ENCODE results near the gene KCNH3.
A peak's percentile ranks its signal among the peaks of the same experiment; 100 is the strongest.
"Not testable (repeated sequence)": the region's sequence is repeated elsewhere in the genome, so short reads cannot be mapped to it uniquely, and the experiment has no call there.

KCNH3 gene

DNA sequence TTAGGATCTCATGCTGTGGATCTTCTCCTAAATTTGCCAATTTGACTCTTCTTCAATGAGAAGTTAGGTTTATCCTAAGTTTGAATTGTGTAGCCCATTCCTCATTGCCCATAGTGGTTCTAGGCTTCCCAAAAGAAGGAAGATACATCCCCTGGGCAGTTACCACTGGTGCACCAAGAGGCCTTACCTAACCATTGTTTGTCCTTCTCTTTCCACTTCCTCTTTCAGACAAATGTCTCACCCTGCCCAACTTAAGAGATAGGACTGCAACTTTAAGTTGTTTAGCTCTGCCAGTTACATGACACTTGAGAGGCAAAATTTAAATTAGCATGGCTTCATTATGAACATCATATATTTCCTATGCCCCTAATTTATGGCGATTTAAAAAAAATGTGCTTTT is 9.4 kb upstream of the KCNH3 start:
- H3K27ac ChIP-seq = no peak overlapping the region
- TF ChIP-seq, protein P1, sequence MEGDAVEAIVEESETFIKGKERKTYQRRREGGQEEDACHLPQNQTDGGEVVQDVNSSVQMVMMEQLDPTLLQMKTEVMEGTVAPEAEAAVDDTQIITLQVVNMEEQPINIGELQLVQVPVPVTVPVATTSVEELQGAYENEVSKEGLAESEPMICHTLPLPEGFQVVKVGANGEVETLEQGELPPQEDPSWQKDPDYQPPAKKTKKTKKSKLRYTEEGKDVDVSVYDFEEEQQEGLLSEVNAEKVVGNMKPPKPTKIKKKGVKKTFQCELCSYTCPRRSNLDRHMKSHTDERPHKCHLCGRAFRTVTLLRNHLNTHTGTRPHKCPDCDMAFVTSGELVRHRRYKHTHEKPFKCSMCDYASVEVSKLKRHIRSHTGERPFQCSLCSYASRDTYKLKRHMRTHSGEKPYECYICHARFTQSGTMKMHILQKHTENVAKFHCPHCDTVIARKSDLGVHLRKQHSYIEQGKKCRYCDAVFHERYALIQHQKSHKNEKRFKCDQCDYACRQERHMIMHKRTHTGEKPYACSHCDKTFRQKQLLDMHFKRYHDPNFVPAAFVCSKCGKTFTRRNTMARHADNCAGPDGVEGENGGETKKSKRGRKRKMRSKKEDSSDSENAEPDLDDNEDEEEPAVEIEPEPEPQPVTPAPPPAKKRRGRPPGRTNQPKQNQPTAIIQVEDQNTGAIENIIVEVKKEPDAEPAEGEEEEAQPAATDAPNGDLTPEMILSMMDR (conservative IDR thresholded peaks at IDR 0.05) = no peak

DNA sequence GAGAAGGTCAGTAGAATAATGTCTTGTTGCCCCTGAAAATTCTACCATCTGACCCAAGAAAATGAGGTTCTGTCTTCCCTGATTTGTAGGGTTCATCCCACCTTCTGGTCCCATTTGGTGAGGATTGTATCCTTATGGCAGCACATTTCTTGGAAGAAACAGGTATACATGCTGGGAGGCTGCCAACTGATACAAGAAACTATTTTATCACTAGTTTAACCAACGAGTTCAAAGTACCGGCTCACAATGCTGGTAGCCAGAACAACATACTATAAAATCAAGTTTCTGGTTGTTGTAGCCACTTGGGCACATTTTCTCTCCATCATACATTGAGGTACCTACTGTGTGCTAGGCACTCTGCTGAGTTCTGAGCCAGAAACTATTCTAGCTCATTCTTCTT is 7.1 kb upstream of the KCNH3 start:
- H3K27ac ChIP-seq = no peak overlapping the region
- TF ChIP-seq, protein P1 (conservative IDR thresholded peaks at IDR 0.05) = no peak

DNA sequence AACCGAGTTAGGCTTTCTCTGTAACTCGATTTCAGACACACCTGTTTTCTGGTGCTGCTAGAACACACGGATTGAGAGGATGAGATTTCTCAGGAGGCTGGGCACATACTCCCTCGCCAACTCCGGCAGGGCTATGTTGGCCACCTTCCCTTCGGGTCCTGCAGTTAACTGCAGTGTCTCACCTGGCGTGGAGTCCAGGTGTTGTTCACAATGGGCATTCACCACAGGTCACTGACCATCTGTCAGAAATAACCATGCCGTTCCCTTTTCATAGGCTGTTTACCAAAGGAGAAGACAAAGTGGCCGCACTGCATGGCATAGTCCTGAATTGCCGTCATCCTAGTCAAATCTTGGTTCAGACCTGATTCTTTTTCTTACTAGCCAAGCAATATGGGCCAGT is 5.5 kb upstream of the KCNH3 start:
- TF ChIP-seq, protein P1 (conservative IDR thresholded peaks at IDR 0.05) = no peak
- no peak overlapping the region for H3K27ac ChIP-seq

DNA sequence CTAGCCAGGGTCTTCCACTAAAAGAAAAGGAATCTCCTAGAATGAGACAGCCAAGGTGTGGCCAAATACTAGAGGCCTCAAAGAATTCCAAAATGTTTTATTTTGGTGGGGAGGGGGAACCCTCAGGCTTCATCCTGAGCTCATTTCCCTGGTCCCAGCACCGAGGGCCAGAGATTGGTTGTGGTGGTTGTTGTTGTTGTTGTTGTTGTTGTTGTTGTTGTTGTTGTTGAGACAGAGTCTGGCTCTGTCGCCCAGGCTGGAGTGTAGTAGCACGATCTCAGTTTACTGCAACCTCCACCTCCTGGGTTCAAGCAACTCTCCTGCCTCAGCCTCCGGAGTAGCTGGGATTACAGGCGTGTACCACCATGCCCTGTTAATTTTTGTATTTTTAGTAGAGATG is 4.7 kb upstream of the KCNH3 start:
- not testable (repeated sequence) for H3K27ac ChIP-seq

DNA sequence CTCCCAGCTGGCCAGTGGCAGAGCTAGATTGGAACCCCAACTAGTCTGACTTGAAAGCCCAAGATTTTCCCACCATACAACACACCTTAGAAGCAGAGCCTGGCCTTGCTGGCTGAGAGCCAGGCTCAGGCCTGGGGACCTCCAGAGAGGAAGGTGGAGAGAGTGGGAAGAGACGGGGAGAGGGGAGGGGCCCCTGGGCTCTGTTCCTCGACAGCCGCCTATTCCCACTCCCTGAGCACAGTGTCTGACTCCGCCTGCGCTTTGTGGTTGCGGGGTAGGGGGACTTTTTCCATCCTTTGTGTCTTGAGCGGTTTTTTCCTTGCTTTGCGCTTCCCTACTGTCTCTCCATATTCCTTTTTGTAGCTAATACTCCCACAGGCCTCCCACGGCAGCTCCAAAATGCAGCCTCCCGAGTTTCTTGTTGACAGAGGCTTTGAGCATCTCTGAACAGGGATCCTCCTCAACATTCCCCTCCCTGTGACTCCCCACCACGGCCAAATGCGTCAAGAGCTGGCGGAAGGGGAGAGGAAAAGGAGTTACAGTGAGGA is 4.0 kb upstream of the KCNH3 start:
- TF ChIP-seq, protein P1 (conservative IDR thresholded peaks at IDR 0.05) = no peak
- H3K27ac ChIP-seq = no peak overlapping the region

DNA sequence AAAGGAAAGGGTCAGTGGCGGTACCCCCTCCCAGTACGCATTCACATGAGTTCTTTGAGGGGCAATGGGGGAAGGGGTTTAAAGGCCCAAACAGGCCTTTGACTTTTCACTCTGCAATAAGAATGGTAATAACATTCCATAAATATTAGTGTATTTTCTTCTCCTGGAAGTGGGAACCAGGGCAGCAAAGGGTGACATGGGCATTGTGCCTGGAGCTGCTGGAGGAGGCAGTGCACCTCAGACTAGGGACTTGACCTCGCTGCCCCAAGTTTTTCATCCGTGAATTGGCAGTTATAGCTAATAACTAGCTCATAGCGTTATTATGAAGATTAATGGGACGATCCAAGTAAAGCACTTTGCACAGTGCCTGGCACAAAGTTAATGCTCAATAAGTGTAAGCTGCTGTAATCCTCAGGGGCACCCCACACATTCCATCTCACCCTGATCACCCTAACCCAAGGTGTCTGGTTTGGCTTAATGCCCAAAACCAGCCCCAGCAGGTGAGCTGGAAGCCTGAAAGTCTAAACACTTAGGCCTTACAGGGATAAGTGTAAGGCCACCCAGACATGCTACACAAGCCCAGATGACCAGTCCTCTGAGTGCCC is 2.8 kb upstream of the KCNH3 start:
- H3K27ac ChIP-seq = no peak overlapping the region
- TF ChIP-seq, protein P1 (conservative IDR thresholded peaks at IDR 0.05) = no peak

DNA sequence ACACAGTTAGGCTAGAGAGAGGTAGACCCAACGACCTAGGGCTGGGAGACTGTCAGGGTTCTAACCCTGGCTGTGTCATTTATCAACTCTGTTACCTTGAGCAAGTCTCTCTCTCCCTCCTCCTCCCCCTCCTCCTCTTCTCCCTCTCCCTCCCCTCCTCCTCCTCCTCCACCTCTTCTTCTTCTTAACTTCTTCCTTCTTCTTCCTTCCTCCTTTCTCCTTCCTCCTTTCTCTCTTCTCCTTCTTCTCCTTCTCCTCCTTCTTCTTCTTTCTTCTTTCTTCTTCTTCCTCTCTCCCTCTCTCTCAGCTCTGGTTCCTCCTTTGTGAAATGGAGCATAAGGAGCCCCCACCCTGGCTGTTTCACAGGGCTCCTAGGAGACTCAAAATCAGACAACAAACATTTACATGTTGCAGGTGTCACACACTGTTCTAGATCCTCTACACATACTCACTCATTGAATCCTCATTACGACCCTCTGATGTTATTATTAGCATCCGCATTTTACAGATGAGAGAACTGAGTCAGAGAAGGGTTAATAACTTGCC is 2.2 kb upstream of the KCNH3 start:
- no peak overlapping the region for H3K27ac ChIP-seq
- TF ChIP-seq, protein P1 (conservative IDR thresholded peaks at IDR 0.05) = no peak

DNA sequence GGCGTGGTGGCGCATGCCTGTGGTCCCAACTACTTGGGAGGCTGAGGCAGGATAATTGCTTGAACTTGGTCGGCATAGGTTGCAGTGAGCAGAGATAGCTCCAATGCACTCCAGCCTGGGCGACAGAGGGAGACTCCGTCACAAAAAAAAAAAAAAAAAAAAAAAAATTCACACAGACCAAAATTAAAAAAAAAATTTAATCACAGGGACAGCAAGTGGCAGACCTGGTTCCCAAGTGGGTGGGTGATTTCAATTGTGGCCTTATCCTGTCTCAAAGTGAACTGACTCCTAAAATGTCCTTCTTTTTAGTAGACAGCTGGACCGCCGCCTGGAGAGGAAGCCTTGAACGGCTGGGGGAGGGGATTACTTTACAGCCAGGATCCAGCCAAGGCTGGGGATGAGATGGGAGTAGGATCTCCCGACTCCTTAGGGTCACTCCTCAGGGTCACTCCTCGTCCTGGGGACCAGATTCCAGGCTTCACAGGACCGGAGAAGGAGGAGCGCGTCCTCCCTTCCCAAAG is 1.5 kb upstream of the KCNH3 start:
- TF ChIP-seq, protein P1 (conservative IDR thresholded peaks at IDR 0.05) = no peak
- H3K27ac ChIP-seq = peak overlapping the region; percentile 23; the same call in 1 of the 2 replicates
